GM12891 (cell line): Measurements from ENCODE around the gene UGT1A5.

Experiments
- PAX5 ChIP-seq: IDR thresholded peaks from 2 replicates; pipeline ENCODE4 v1.6.1; 2011; ENCODE audit warnings: low read length, moderate library complexity, mild to moderate bottlenecking; ENCODE audit not compliant: insufficient read depth, severe bottlenecking
- POLR2A ChIP-seq: IDR thresholded peaks from 2 replicates; pipeline ENCODE4 v1.6.1; 2011; ENCODE audit warnings: low read depth, low read length, control low read depth

DNA sequence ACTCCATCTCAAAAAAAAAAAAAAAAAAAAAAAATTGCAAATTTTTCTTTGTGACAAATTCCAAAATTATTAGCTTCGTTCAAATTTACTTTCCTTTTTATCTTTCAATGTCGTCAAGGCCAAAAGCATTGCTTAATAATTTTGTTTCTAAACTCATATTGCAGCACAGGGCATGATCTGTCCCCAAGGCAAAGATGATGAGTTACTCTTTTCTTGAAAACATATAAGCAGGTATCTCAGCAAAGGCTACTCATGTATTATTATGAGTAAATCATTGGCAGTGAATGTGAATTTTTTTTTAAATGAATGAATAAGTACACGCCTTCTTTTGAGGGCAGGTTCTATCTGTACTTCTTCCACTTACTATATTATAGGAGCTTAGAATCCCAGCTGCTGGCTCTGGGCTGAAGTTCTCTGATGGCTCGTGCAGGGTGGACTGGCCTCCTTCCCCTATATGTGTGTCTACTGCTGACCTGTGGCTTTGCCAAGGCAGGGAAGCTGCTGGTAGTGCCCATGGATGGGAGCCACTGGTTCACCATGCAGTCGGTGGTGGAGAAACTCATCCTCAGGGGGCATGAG, 31.1 kb upstream of the UGT1A5 start, which contains the start of gene UGT1A7:
- TF ChIP-seq PAX5 (no peak), POLR2A (no peak)
